Liver (tissue), 3 donors: ENCODE results near the gene ELMO2.

Experiments used
- EGR1 ChIP-seq, 2 donors: IDR thresholded peaks; 2 replicates each; pipeline ENCODE4 v1.6.1; 2016 to 2018; ENCODE audit warnings: antibody characterized with exemption in 2 of 2, low read depth in 2 of 2
- YY1 ChIP-seq: IDR thresholded peaks from 2 replicates; pipeline ENCODE4 v1.6.1; 2016; ENCODE audit warnings: antibody characterized with exemption, mild to moderate bottlenecking
- TF ChIP-seq, protein P1 (sequence below): fragments of 150-350 bp; IDR thresholded peaks from 2 replicates; pipeline ENCODE4 v1.5.1; 2017; ENCODE audit warnings: improper control_type of control experiment, low read depth, low read length; ENCODE audit not compliant: missing input control
- donor health status: healthy.
- donor health status: healthy.

DNA sequence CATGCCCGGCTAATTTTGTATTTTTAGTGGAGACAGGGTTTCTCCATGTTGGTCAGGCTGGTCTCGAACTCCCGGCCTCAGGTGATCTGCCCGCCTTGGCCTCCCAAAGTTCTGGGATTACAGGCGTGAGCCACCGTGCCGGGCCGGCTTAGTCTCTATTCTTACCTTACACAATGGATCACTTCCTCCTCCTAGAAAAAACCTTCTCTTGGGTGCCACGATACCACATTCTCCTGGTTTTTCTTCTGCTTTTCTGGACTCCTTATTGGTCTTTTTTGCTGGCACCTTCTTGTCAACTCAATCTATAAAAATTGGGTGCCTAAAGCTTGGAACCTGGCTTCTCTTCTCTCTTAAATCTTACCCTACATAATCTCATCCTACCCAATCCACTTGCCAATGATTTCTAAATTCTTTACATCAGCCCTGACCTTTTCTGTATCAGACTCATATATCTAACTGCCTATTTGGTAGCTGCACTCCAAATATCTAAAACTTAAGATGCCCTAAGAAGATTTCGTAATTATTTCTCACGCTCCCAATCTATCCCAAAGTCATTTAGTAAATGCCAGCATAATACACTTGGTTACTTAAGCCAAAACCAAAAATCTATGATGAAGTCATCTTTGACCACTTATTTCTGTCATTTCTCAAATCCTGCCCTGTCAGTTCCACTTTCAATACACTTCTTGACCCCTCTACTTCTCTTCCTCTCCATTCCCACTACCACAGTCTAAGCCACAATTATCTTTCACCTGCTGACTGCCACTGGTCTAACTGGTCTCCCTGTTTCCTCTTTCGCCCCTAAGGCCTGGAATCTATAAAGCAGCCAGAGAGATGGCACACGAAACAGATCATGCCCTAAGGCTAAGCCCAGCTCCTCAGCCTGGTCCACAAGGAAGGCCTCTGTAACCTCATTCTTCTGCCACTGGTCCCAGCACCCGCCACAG lies 43.2 kb downstream of the ELMO2 start:
- no peak for TF ChIP-seq YY1
- TF ChIP-seq, protein P1, sequence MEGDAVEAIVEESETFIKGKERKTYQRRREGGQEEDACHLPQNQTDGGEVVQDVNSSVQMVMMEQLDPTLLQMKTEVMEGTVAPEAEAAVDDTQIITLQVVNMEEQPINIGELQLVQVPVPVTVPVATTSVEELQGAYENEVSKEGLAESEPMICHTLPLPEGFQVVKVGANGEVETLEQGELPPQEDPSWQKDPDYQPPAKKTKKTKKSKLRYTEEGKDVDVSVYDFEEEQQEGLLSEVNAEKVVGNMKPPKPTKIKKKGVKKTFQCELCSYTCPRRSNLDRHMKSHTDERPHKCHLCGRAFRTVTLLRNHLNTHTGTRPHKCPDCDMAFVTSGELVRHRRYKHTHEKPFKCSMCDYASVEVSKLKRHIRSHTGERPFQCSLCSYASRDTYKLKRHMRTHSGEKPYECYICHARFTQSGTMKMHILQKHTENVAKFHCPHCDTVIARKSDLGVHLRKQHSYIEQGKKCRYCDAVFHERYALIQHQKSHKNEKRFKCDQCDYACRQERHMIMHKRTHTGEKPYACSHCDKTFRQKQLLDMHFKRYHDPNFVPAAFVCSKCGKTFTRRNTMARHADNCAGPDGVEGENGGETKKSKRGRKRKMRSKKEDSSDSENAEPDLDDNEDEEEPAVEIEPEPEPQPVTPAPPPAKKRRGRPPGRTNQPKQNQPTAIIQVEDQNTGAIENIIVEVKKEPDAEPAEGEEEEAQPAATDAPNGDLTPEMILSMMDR, result no peak
- TF ChIP-seq EGR1 (IDR thresholded peaks at IDR 0.05; ENCODE audit: low read depth in 2 of 2), result no peak
